ENCODE data around the gene HRH3.

DNA sequence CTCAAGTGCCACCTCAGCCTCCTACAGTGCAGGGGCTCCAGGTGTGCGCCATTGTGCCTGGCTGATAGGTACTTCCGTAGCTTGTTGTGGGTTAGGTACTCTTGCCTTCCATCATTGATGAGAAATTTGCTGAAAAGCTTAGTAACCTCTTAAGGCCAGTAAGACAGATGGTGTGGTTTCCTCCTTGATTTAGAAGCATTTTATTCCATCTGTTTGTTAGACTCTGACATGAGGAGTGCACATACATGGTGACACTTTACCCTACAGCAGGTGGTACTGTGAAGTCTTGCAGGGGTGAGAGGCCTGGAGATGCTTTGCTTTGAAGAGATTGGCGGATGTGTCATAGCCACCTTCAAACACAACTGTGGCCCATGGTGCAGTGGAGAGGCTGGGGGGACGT lies 52.0 kb downstream of the HRH3 start:
- TF ChIP-seq, protein P1, sequence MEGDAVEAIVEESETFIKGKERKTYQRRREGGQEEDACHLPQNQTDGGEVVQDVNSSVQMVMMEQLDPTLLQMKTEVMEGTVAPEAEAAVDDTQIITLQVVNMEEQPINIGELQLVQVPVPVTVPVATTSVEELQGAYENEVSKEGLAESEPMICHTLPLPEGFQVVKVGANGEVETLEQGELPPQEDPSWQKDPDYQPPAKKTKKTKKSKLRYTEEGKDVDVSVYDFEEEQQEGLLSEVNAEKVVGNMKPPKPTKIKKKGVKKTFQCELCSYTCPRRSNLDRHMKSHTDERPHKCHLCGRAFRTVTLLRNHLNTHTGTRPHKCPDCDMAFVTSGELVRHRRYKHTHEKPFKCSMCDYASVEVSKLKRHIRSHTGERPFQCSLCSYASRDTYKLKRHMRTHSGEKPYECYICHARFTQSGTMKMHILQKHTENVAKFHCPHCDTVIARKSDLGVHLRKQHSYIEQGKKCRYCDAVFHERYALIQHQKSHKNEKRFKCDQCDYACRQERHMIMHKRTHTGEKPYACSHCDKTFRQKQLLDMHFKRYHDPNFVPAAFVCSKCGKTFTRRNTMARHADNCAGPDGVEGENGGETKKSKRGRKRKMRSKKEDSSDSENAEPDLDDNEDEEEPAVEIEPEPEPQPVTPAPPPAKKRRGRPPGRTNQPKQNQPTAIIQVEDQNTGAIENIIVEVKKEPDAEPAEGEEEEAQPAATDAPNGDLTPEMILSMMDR (IDR thresholded peaks at IDR 0.05), result no peak
- TF ChIP-seq POLR2A (IDR thresholded peaks at IDR 0.05), result no peak
